ENCODE results near the gene ZNF358.

ZNF358 gene

GRCh38 chr19:7478173-7478842 lies 37.6 kb upstream of the ZNF358 start:
- Histone ChIP-seq H3K4me3 (ENCODE audit: low read length) (no peak overlapping the region), H3K9ac (ENCODE audit: low read depth, low read length) (no peak overlapping the region), H3K36me3 (ENCODE audit: insufficient read depth, low read length) (no peaks in the 10 kb centered on the region)

GRCh38 chr19:7478843-7479227 lies 37.1 kb upstream of the ZNF358 start:
- H3K36me3 ChIP-seq (ENCODE audit: insufficient read depth, low read length) = no peaks in the 10 kb centered on the region
- no peaks in the 10 kb centered on the region for H3K9me3 ChIP-seq (replicated peaks; ENCODE audit: low read length)
- peaks cover 19% of the 10 kb centered on the region for H3K4me1 ChIP-seq (ENCODE audit: control insufficient read depth, insufficient read depth, low read length)
- H3K9ac ChIP-seq (ENCODE audit: low read depth, low read length) = no peak overlapping the region
- no peak overlapping the region for H3K4me2 ChIP-seq (ENCODE audit: low read length)
- no peak overlapping the region for H3K4me3 ChIP-seq (ENCODE audit: low read length)
- H3K27me3 ChIP-seq (ENCODE audit: control insufficient read depth, insufficient read depth, low read length) = no peaks in the 10 kb centered on the region

More at GRCh38 chr19:7478173-7478842, 37.6 kb upstream of the ZNF358 start:
- no peaks in the 10 kb centered on the region for H3K9me3 ChIP-seq (replicated peaks; ENCODE audit: low read length)
- H3K4me1 ChIP-seq (ENCODE audit: control insufficient read depth, insufficient read depth, low read length) = peaks cover 19% of the 10 kb centered on the region
- H3K27me3 ChIP-seq (ENCODE audit: control insufficient read depth, insufficient read depth, low read length) = no peaks in the 10 kb centered on the region
- H3K4me2 ChIP-seq (ENCODE audit: low read length) = no peak overlapping the region

- H3K36me3 ChIP-seq (ENCODE audit: insufficient read depth, low read length) = no peaks in the 10 kb centered on the region
- no peak overlapping the region for H3K9ac ChIP-seq (ENCODE audit: low read depth, low read length)
- peaks cover 19% of the 10 kb centered on the region for H3K4me1 ChIP-seq (ENCODE audit: control insufficient read depth, insufficient read depth, low read length)
- no peaks in the 10 kb centered on the region for H3K27me3 ChIP-seq (ENCODE audit: control insufficient read depth, insufficient read depth, low read length)
- no peak overlapping the region for H3K4me3 ChIP-seq (ENCODE audit: low read length)
- no peak overlapping the region for H3K4me2 ChIP-seq (ENCODE audit: low read length)
- H3K9me3 ChIP-seq (replicated peaks; ENCODE audit: low read length) = no peaks in the 10 kb centered on the region
Observed at GRCh38 chr19:7480222-7480969, 35.5 kb upstream of the ZNF358 start.

- H3K27me3 ChIP-seq (ENCODE audit: control insufficient read depth, insufficient read depth, low read length) = no peaks in the 10 kb centered on the region
- H3K9ac ChIP-seq (ENCODE audit: low read depth, low read length) = no peak overlapping the region
- H3K4me3 ChIP-seq (ENCODE audit: low read length) = no peak overlapping the region
- H3K9me3 ChIP-seq (replicated peaks; ENCODE audit: low read length) = no peaks in the 10 kb centered on the region
- no peak overlapping the region for H3K4me2 ChIP-seq (ENCODE audit: low read length)
- no peaks in the 10 kb centered on the region for H3K36me3 ChIP-seq (ENCODE audit: insufficient read depth, low read length)
- peaks cover 19% of the 10 kb centered on the region for H3K4me1 ChIP-seq (ENCODE audit: control insufficient read depth, insufficient read depth, low read length)
Observed at GRCh38 chr19:7480970-7481255, 35.0 kb upstream of the ZNF358 start.

- Histone ChIP-seq H3K4me1 (ENCODE audit: control insufficient read depth, insufficient read depth, low read length) (peaks cover 19% of the 10 kb centered on the region), H3K36me3 (ENCODE audit: insufficient read depth, low read length) (no peaks in the 10 kb centered on the region), H3K9me3 (replicated peaks; ENCODE audit: low read length) (no peaks in the 10 kb centered on the region), H3K4me2 (ENCODE audit: low read length) (no peak overlapping the region), H3K27me3 (ENCODE audit: control insufficient read depth, insufficient read depth, low read length) (no peaks in the 10 kb centered on the region), H3K9ac (ENCODE audit: low read depth, low read length) (no peak overlapping the region), H3K4me3 (ENCODE audit: low read length) (no peak overlapping the region)
Observed at GRCh38 chr19:7482584-7483439, 33.1 kb upstream of the ZNF358 start.

- H3K4me3 ChIP-seq (ENCODE audit: low read length) = no peak overlapping the region
- no peaks in the 10 kb centered on the region for H3K9me3 ChIP-seq (replicated peaks; ENCODE audit: low read length)
- no peak overlapping the region for H3K9ac ChIP-seq (ENCODE audit: low read depth, low read length)
- no peaks in the 10 kb centered on the region for H3K36me3 ChIP-seq (ENCODE audit: insufficient read depth, low read length)
- H3K4me1 ChIP-seq (ENCODE audit: control insufficient read depth, insufficient read depth, low read length) = peaks cover 15% of the 10 kb centered on the region
- no peak overlapping the region for H3K4me2 ChIP-seq (ENCODE audit: low read length)
- H3K27me3 ChIP-seq (ENCODE audit: control insufficient read depth, insufficient read depth, low read length) = no peaks in the 10 kb centered on the region
Observed at GRCh38 chr19:7483720-7484201, 32.1 kb upstream of the ZNF358 start.

GRCh38 chr19:7486923-7487322 lies 29.0 kb upstream of the ZNF358 start:
- peaks cover 8% of the 10 kb centered on the region for H3K4me1 ChIP-seq (ENCODE audit: control insufficient read depth, insufficient read depth, low read length)
- H3K9me3 ChIP-seq (replicated peaks; ENCODE audit: low read length) = no peaks in the 10 kb centered on the region
- H3K27me3 ChIP-seq (ENCODE audit: control insufficient read depth, insufficient read depth, low read length) = no peaks in the 10 kb centered on the region
- no peak overlapping the region for H3K4me2 ChIP-seq (ENCODE audit: low read length)
- no peak overlapping the region for H3K4me3 ChIP-seq (ENCODE audit: low read length)
- H3K9ac ChIP-seq (ENCODE audit: low read depth, low read length) = no peak overlapping the region
- H3K36me3 ChIP-seq (ENCODE audit: insufficient read depth, low read length) = no peaks in the 10 kb centered on the region

- no peaks in the 10 kb centered on the region for H3K36me3 ChIP-seq (ENCODE audit: insufficient read depth, low read length)
- peak within 1 kb of the TSS; percentile 88 for H3K9ac ChIP-seq (ENCODE audit: low read depth, low read length)
- peaks cover 8% of the 10 kb centered on the region for H3K4me1 ChIP-seq (ENCODE audit: control insufficient read depth, insufficient read depth, low read length)
- H3K4me3 ChIP-seq (ENCODE audit: low read length) = peak within 1 kb of the TSS; percentile 82
- H3K9me3 ChIP-seq (replicated peaks; ENCODE audit: low read length) = no peaks in the 10 kb centered on the region
- no peaks in the 10 kb centered on the region for H3K27me3 ChIP-seq (ENCODE audit: control insufficient read depth, insufficient read depth, low read length)
- peak within 1 kb of the TSS; percentile 94 for H3K4me2 ChIP-seq (ENCODE audit: low read length)
Observed at GRCh38 chr19:7488736-7489353, 27.1 kb upstream of the ZNF358 start, which contains the start of gene PEX11G. TSS of gene PEX11G (minus strand) at chr19:7489035. CDS start at chr19:7489010, 25 bp downstream.

GRCh38 chr19:7489609-7490044 lies 26.3 kb upstream of the ZNF358 start:
- Histone ChIP-seq H3K36me3 (ENCODE audit: insufficient read depth, low read length) (no peaks in the 10 kb centered on the region), H3K9me3 (replicated peaks; ENCODE audit: low read length) (no peaks in the 10 kb centered on the region), H3K9ac (ENCODE audit: low read depth, low read length) (no peak overlapping the region), H3K4me1 (ENCODE audit: control insufficient read depth, insufficient read depth, low read length) (peaks cover 15% of the 10 kb centered on the region), H3K27me3 (ENCODE audit: control insufficient read depth, insufficient read depth, low read length) (no peaks in the 10 kb centered on the region), H3K4me2 (ENCODE audit: low read length) (peak overlapping the region; percentile 94), H3K4me3 (ENCODE audit: low read length) (no peak overlapping the region)

GRCh38 chr19:7492142-7492541 lies 23.8 kb upstream of the ZNF358 start:
- peaks cover under 1% of the 10 kb centered on the region for H3K27me3 ChIP-seq (ENCODE audit: control insufficient read depth, insufficient read depth, low read length)
- no peak overlapping the region for H3K4me2 ChIP-seq (ENCODE audit: low read length)
- no peaks in the 10 kb centered on the region for H3K9me3 ChIP-seq (replicated peaks; ENCODE audit: low read length)
- H3K36me3 ChIP-seq (ENCODE audit: insufficient read depth, low read length) = no peaks in the 10 kb centered on the region
- no peak overlapping the region for H3K4me3 ChIP-seq (ENCODE audit: low read length)
- H3K9ac ChIP-seq (ENCODE audit: low read depth, low read length) = no peak overlapping the region
- peaks cover 15% of the 10 kb centered on the region for H3K4me1 ChIP-seq (ENCODE audit: control insufficient read depth, insufficient read depth, low read length)

- Histone ChIP-seq H3K27me3 (ENCODE audit: control insufficient read depth, insufficient read depth, low read length) (peaks cover 4% of the 10 kb centered on the region), H3K4me3 (ENCODE audit: low read length) (no peak overlapping the region), H3K4me1 (ENCODE audit: control insufficient read depth, insufficient read depth, low read length) (peaks cover 15% of the 10 kb centered on the region)
Observed at GRCh38 chr19:7492558-7492957, 23.3 kb upstream of the ZNF358 start.

More at GRCh38 chr19:7492558-7492957, 23.3 kb upstream of the ZNF358 start:
- H3K4me2 ChIP-seq (ENCODE audit: low read length) = no peak overlapping the region
- H3K9me3 ChIP-seq (replicated peaks; ENCODE audit: low read length) = no peaks in the 10 kb centered on the region
- H3K9ac ChIP-seq (ENCODE audit: low read depth, low read length) = no peak overlapping the region
- H3K36me3 ChIP-seq (ENCODE audit: insufficient read depth, low read length) = no peaks in the 10 kb centered on the region

Data from skeletal muscle satellite cell (primary cell).